SK-N-SH (cell line): Measurements from ENCODE around the gene OPCML. TPM values are rescaled to one million over a fixed set of nuclear protein-coding genes. Genes with fewer than 3 reads are reported as not detected.

Experiments used
- CTCF ChIA-PET: fragments of 300-600, 350-600 bp; formaldehyde crosslinking; extraction: SDS; loops from one replicate; lab custom pipeline; 2021; lab: Yijun Ruan, JAX
- POLR2A ChIA-PET: fragments of 350-600 bp; sonication (Branson Sonifier 250); formaldehyde crosslinking; extraction: SDS; loops from one replicate; lab custom pipeline; 2020; ENCODE audit warnings: antibody characterized with exemption, inconsistent platforms; lab: Yijun Ruan, JAX
- DNase-seq: peaks from one replicate; pipeline ENCODE4 v3.0.0; 2012
- H2AFZ ChIP-seq: fragments of 200-600 bp; sonication (generic); 2 replicates; pipeline ENCODE4 v1.8.1; 2016; ENCODE audit warnings: antibody characterized with exemption, mild to moderate bottlenecking, low read depth
- H3F3A ChIP-seq: fragments of 200-600 bp; sonication (generic); replicated peaks from 2 replicates; pipeline ENCODE3; 2016; ENCODE audit warnings: antibody characterized with exemption, mild to moderate bottlenecking; ENCODE audit not compliant: insufficient read depth
- H3K27ac ChIP-seq, 2 experiments: fragments of 200-500 bp in 1 of 2; fragments of 200-600 bp in 1 of 2; sonication (Bioruptor generic) in 1 of 2; sonication (generic), shearing (Covaris generic) in 1 of 2; 2 replicates each; pipeline versions ENCODE4 v1.5.1 to v1.6.1; 2014 to 2016; ENCODE audit warnings: low read depth in 2 of 2, inconsistent platforms in 1 of 2, low read length in 1 of 2, mild to moderate bottlenecking in 1 of 2, mixed read lengths in 1 of 2
- H3K27me3 ChIP-seq: fragments of 200-600 bp; sonication (generic), shearing (Covaris generic); 2 replicates; pipeline ENCODE4 v1.6.1; 2016; ENCODE audit warnings: mixed run types; ENCODE audit not compliant: insufficient read depth
- H3K36me3 ChIP-seq, 2 experiments: fragments of 200-500 bp in 1 of 2; fragments of 200-600 bp in 1 of 2; sonication (Bioruptor generic) in 1 of 2; sonication (generic) in 1 of 2; replicated peaks in 1 of 2; 2 replicates each; pipeline versions ENCODE3 to v1.5.1; 2014 to 2016; ENCODE audit warnings: low read length in 1 of 2, mild to moderate bottlenecking in 1 of 2; ENCODE audit not compliant: insufficient read depth in 2 of 2, control insufficient read depth in 1 of 2
- H3K4me1 ChIP-seq, 2 experiments: fragments of 200-500 bp in 1 of 2; fragments of 200-600 bp in 1 of 2; sonication (Bioruptor generic) in 1 of 2; sonication (generic), shearing (Covaris generic) in 1 of 2; 2 replicates each; pipeline versions ENCODE4 v1.5.1 to v1.6.1; 2014 to 2016; ENCODE audit warnings: low read depth in 1 of 2, low read length in 1 of 2, mixed run types in 1 of 2; ENCODE audit not compliant: insufficient read depth in 2 of 2, control insufficient read depth in 1 of 2
- H3K4me2 ChIP-seq: fragments of 200-600 bp; sonication (generic), shearing (Covaris generic); 2 replicates; pipeline ENCODE4 v1.6.1; 2017; ENCODE audit warnings: mixed run types
- H3K4me3 ChIP-seq, 2 experiments: fragments of 200-500 bp in 1 of 2; fragments of 200-600 bp in 1 of 2; sonication (Bioruptor generic) in 1 of 2; sonication (generic), shearing (Covaris generic) in 1 of 2; 2 replicates each; pipeline versions ENCODE4 v1.5.1 to v1.8.1; 2014 to 2016; ENCODE audit warnings: low read depth in 2 of 2, inconsistent platforms in 1 of 2, low read length in 1 of 2, mild to moderate bottlenecking in 1 of 2, mixed read lengths in 1 of 2, moderate library complexity in 1 of 2
- H3K79me2 ChIP-seq: fragments of 200-600 bp; sonication (generic); 2 replicates; pipeline ENCODE4 v1.8.1; 2017; ENCODE audit warnings: mild to moderate bottlenecking; ENCODE audit not compliant: insufficient read depth
- H3K9ac ChIP-seq: fragments of 200-600 bp; sonication (generic); 2 replicates; pipeline ENCODE4 v1.6.1; 2017; ENCODE audit warnings: mixed run types
- H3K9me2 ChIP-seq: fragments of 200-600 bp; sonication (generic); 2 replicates; pipeline ENCODE4 v1.6.1; 2017; ENCODE audit warnings: mixed run types
- H3K9me3 ChIP-seq: fragments of 200-600 bp; sonication (generic); 2 replicates; pipeline ENCODE4 v1.6.1; 2017; ENCODE audit warnings: mixed run types, mild to moderate bottlenecking, moderate library complexity
- H4K20me1 ChIP-seq: fragments of 200-600 bp; sonication (generic); 2 replicates; pipeline ENCODE4 v1.6.1; 2017; ENCODE audit warnings: mild to moderate bottlenecking, mixed run types; ENCODE audit not compliant: insufficient read depth
- EP300 ChIP-seq, 2 experiments: IDR thresholded peaks; 2 replicates each; pipeline versions ENCODE4 v1.4.0 to v1.6.1; 2012; ENCODE audit warnings: borderline replicate concordance in 1 of 2, low read depth in 1 of 2, low read length in 1 of 2
- EZH2phosphoT487 ChIP-seq: fragments of 200-600 bp; sonication (generic); IDR thresholded peaks from 2 replicates; pipeline ENCODE4 v1.6.1; 2017; ENCODE audit warnings: low read depth, mixed run types, mild to moderate bottlenecking, antibody characterized with exemption, moderate library complexity, borderline replicate concordance
- FOSL2 ChIP-seq: IDR thresholded peaks from 2 replicates; pipeline ENCODE4 v1.4.0; 2012; ENCODE audit warnings: low read depth, mild to moderate bottlenecking, moderate library complexity, borderline replicate concordance
- FOXM1 ChIP-seq: IDR thresholded peaks from 2 replicates; pipeline ENCODE4 v1.4.0; 2012; ENCODE audit warnings: low read depth, mild to moderate bottlenecking
- GABPA ChIP-seq: IDR thresholded peaks from 2 replicates; pipeline ENCODE4 v1.4.0; 2012; ENCODE audit warnings: low read depth, mild to moderate bottlenecking
- IRF3 ChIP-seq: fragments of 150-350 bp; IDR thresholded peaks from 2 replicates; pipeline ENCODE4 v1.6.1; 2016; ENCODE audit warnings: mild to moderate bottlenecking, low read depth, low read length
- JUND ChIP-seq: IDR thresholded peaks from 2 replicates; pipeline ENCODE4 v1.4.0; 2012
- MEF2A ChIP-seq: IDR thresholded peaks from 2 replicates; pipeline ENCODE4 v1.4.0; 2012; ENCODE audit warnings: low read depth, borderline replicate concordance
- MXI1 ChIP-seq: IDR thresholded peaks from 2 replicates; pipeline ENCODE4 v1.6.1; 2012; ENCODE audit warnings: mild to moderate bottlenecking, low read depth, low read length, improper control_type of control experiment
- NFIC ChIP-seq: IDR thresholded peaks from 2 replicates; pipeline ENCODE4 v1.4.0; 2012; ENCODE audit warnings: borderline replicate concordance
- NRF1 ChIP-seq: IDR thresholded peaks from 2 replicates; pipeline ENCODE4 v1.6.1; 2012; ENCODE audit warnings: low read depth, mild to moderate bottlenecking, low read length
- POLR2AphosphoS5 ChIP-seq: IDR thresholded peaks from 2 replicates; pipeline ENCODE4 v1.6.1; 2012; ENCODE audit warnings: low read depth, low read length
- RAD21 ChIP-seq: IDR thresholded peaks from 2 replicates; pipeline ENCODE4 v1.6.1; 2012; ENCODE audit warnings: mild to moderate bottlenecking, low read length
- RCOR1 ChIP-seq: fragments of 150-350 bp; IDR thresholded peaks from 2 replicates; pipeline ENCODE4 v1.6.1; 2017; ENCODE audit warnings: antibody characterized with exemption, low read length
- REST ChIP-seq: IDR thresholded peaks from 2 replicates; pipeline ENCODE4 v1.6.1; 2012; ENCODE audit warnings: mild to moderate bottlenecking, low read depth, low read length, moderate library complexity
- RFX5 ChIP-seq: IDR thresholded peaks from 2 replicates; pipeline ENCODE4 v1.6.1; 2012; ENCODE audit warnings: mild to moderate bottlenecking, improper control_type of control experiment, low read length
- RXRA ChIP-seq: IDR thresholded peaks from 2 replicates; pipeline ENCODE4 v1.4.0; 2012; ENCODE audit warnings: low read depth, mild to moderate bottlenecking, borderline replicate concordance
- TAF1 ChIP-seq: IDR thresholded peaks from 2 replicates; pipeline ENCODE4 v1.6.1; 2012; ENCODE audit warnings: low read depth, mild to moderate bottlenecking, low read length, moderate library complexity, borderline replicate concordance
- TCF12 ChIP-seq: IDR thresholded peaks from 2 replicates; pipeline ENCODE4 v1.4.0; 2012
- ZBTB33 ChIP-seq: IDR thresholded peaks from 2 replicates; pipeline ENCODE4 v1.4.0; 2012; ENCODE audit warnings: low read depth, borderline replicate concordance
- WGBS: methylation state at CpG from one replicate; pipeline ENCODE4 v1.1.6; 2017; ENCODE audit warnings: low lambda C conversion rate; 5-methylcytosine and 5-hydroxymethylcytosine counted together
- polyA plus RNA-seq, 3 experiments: library from polyadenylated mRNA; depleted of rRNA; stranded (reverse); fragments of >200 nt; gene quantifications; 2 replicates each; pipeline ENCODE4 v1.2.3, GENCODE V29; 2012

OPCML gene
- polyA plus RNA-seq, 1 of the 3 experiments (the other 2 are of a cell fraction): not detected

- POLR2A ChIA-PET: no interaction called here
- TF ChIP-seq RXRA (no peak), TCF12 (no peak), NRF1 (no peak), POLR2AphosphoS5 (no peak), EZH2phosphoT487 (no peak), MXI1 (no peak), RAD21 (no peak), MEF2A (no peak)
- TF ChIP-seq, all 33 proteins: peak for 0
- Histone ChIP-seq H4K20me1 (no peaks in the 10 kb centered on the region), H3K4me3 (no peak overlapping the region), H3F3A (no peaks in the 10 kb centered on the region), H2AFZ (no peak overlapping the region), H3K4me1 (peaks cover 0 to 3% of the 10 kb centered on the region in 2 experiments; a peak in 1 of 4 replicates), H3K27me3 (no peaks in the 10 kb centered on the region), H3K36me3 (no peaks in the 10 kb centered on the region), H3K9me3 (no peaks in the 10 kb centered on the region), H3K27ac (no peak overlapping the region), H3K9ac (no peak overlapping the region), H3K9me2 (no peaks in the 10 kb centered on the region), H3K4me2 (no peak overlapping the region), H3K79me2 (no peaks in the 10 kb centered on the region)
- CTCF ChIA-PET: no interaction called here
- WGBS: 52% methylated on average over 12 of the region's 13 CpGs
- no peak for DNase-seq
Measured at GRCh38 chr11:133065847-133066485, 466.3 kb downstream of the OPCML start.

- Histone ChIP-seq H3K36me3 (no peaks in the 10 kb centered on the region), H3K4me1 (peaks cover 0 to 3% of the 10 kb centered on the region in 2 experiments; a peak in 1 of 4 replicates), H3K79me2 (no peaks in the 10 kb centered on the region), H3K27me3 (no peaks in the 10 kb centered on the region), H3K4me2 (no peak overlapping the region), H3F3A (no peaks in the 10 kb centered on the region), H3K9ac (no peak overlapping the region), H3K9me3 (no peaks in the 10 kb centered on the region), H3K4me3 (no peak overlapping the region), H3K9me2 (no peaks in the 10 kb centered on the region), H3K27ac (no peak overlapping the region), H2AFZ (no peak overlapping the region), H4K20me1 (no peaks in the 10 kb centered on the region)
- 45% methylated on average over 9 of the region's 15 CpGs for WGBS
- DNase-seq: no peak
- ChIA-PET CTCF (interaction anchor here (0.7 to 2.0 kb wide), 15 partner anchors 9 to 1380 kb away, joined by 3 to 23 read pairs (median 5); no protein-coding TSS in a partner anchor), POLR2A (interaction anchor here (1.2 kb wide), 1 partner anchor 1370 kb away, joined by 3 read pairs; no protein-coding TSS in a partner anchor)
- TF ChIP-seq RCOR1: no peak
- TF ChIP-seq GABPA: no peak
- TF ChIP-seq NRF1: no peak
- no peak for TF ChIP-seq FOXM1
- no peak for TF ChIP-seq ZBTB33
- no peak for TF ChIP-seq EZH2phosphoT487
- TF ChIP-seq POLR2AphosphoS5: no peak
- no peak for TF ChIP-seq IRF3
- TF ChIP-seq TAF1: no peak
- TF ChIP-seq EP300 (IDR thresholded peaks at IDR 0.05; ENCODE audit: borderline replicate concordance in 1 of 2, low read depth in 1 of 2, low read length in 1 of 2): no peak
- TF ChIP-seq NFIC: no peak
- no peak for TF ChIP-seq REST
- no peak for TF ChIP-seq JUND
- no peak for TF ChIP-seq MXI1
- no peak for TF ChIP-seq FOSL2
- TF ChIP-seq RFX5: no peak
Measured at GRCh38 chr11:133064961-133065360, 467.3 kb downstream of the OPCML start.
